Inflammatory macrophage treated with lipopolysaccharide for 1 hour (primary cell): ENCODE results near the gene BNIP2.
A peak's percentile ranks its signal among the peaks of the same experiment; 100 is the strongest.
"Not testable (repeated sequence)": the region's sequence is repeated elsewhere in the genome, so short reads cannot be mapped to it uniquely, and the experiment has no call there.

Experiments used
- DNase-seq, 2 donors: peaks; one replicate each; pipeline ENCODE4 v3.0.0-alpha.2; 2020 to 2022

Gene BNIP2

DNA sequence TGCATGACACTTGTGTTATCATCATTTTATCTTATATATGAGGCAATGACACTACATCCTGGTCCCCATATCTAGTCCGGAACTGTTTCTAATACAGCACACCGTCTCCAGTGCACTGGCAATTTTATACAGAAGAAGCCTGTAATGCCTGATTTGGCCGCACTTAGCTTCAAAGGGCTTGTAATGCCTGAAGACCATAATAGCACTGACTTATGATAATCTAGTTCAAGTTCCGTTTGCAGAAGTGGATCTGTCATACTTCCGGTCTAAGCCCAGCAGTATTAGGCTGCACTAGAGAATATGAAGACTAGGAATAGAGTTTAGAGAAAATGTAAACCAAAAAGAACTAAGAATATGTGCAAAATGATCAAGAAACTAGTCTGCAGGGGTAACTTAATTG, 1.3 kb downstream of the BNIP2 start:
- DNase-seq, result peak; percentile 64 to 68

DNA sequence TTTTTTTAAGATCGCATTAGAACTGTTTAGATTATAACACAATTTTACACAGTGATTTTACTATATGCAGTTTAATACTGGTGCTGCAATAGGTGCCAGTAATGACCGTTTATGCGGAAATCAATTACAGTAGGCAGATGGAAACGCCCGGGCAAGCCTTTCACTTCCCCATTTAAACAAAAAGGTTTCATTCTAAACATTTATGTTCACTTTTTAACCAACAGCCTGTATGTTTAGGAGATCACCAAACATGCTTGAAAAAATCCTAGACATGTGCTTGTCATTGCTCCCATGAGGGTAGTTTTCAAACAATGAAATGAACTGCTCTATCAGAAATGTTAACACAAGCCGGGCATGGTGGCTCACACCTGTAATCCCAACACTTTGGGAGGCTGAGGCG, 2.7 kb downstream of the BNIP2 start:
- peak; percentile 76 to 79 for DNase-seq

DNA sequence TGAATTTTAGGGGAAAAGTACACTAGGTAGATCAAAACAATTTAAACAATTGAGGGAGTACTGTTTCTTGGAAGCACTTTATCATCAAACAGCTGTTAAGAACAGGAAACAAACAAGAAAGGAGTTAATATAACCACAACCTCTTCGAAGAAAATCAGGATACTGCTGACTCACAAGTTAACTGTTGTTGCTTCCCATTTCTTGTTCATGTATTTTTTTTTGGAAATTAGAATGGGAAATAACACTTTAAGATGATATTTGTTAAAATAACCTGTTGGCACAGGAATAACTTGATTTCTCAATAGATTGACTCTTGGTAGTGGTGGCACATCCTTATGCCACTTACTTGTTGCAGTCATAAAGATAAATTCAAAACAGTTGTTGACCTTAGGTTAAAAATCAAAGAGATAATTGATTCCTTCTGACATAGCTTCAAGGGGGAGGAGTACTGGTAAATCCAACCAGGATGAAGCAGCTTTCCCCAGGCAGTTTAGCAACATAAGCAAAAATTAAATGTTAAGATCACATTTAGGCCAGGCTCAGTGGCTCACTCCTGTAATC, 3.3 kb downstream of the BNIP2 start:
- peak in 1 of 2 donors; percentile 34 for DNase-seq

DNA sequence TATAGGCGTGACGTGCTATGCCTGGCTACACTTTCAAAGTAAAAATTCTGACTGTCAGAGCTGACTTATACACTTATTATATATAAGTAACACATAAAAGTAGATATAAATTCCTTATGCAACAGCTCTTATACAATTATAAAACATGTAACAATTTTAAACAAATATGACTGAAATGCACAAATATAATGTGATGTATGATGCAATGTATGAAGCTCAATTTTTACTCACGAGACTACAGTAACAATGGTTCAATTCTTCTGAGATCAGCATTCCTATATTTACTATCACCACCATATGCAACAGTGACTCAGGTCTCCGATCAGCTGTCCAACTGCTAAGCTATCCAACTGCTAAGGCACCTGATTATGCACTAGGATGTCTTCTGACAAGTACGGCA, 8.2 kb downstream of the BNIP2 start:
- no peak for DNase-seq

DNA sequence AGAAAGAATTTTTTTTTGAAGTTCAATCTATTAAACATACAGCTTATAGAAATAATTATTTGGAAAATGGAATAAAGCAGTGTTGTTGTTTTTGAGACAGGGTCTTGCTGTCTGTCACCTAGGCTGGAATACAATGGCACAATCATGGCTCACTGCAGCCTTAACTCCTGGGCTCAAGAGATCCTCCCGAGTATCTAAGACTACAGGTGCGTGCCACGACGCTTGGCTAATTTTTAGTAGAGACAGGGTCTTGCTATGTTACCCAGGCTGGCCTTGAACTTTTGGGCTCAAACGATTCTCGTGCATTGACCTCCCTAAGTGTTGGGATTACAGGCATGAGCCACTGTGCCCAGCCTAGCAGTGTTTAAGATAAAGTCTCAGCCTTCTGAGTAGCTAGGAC, 8.8 kb downstream of the BNIP2 start:
- no peak for DNase-seq

DNA sequence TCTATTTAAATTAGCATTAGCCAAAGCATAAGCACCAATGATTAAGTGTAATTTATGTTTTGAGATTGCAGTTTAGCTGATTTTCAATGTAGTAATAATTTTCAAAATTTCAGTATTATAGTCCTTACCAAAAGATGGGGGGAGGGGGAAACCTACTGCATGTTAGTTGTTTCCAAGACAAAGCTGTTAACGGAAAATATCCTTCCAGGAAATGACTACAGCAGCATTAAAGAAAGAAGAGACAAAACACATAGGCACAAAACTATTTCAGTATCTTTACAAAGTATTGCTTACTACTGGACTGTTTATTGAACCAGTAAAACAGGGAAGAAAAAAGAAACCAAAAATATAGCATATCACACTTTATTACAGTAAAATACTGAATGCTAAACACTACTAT, 10.5 kb downstream of the BNIP2 start:
- DNase-seq, result no peak

DNA sequence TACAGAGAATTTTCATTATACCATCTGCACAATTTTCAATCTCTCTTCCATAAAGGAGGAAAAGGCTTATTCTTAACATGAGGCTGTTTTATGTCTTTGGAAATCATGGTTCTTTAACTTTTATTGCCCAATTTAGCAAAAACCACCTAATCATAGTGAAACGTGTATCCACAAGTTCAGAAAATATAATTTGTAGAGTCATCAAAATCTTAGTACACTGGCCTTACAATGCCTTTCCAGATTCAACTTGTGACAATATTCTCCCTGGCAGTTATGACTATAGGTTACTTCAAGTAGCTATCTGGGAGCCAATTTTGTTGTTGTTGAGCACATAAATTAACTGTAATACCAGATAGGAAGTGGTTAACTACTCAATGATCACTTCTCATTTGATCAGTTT, 10.9 kb downstream of the BNIP2 start:
- no peak for DNase-seq

DNA sequence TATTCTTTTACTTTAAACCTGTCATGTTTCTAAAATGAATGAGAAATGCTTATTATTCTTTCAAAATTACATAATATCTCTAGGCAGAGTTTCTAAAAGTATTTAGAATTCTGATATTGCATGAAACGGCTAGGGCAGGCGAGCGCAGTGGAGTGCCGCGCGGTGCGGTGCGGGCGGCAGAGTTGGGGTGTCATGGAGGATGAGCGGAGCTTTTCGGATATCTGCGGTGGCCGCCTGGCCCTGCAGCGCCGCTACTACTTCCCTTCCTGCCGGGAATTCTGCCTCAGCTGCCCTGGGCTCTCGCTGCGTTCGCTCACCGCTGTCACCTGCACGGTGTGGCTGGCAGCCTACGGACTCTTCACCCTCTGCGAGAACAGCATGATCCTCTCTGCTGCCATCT, 12.6 kb downstream of the BNIP2 start:
- no peak for DNase-seq

DNA sequence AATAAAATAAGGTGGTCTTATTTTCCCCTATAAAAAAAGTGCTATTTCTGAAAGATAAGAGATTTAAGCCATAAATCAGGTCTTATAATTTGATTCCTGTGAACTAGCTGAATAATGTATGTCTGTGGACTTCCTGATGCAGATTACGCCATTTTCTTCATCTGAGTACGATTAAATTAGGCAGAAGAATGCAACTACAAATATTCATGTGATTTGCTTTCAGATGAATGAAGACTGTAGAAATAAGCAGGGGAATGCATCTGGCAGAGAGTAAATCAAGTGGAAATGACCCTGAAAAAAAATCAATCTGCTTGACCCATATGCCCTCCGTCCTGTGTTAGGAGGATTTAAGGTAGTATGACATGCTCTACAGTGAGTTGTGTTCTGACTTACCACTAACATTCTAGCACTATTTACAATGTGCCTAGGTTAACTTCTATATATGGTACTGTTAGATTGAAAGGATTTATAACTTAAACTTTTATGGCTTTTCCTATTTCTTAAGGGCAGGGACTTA, 14.7 kb downstream of the BNIP2 start:
- no peak for DNase-seq

DNA sequence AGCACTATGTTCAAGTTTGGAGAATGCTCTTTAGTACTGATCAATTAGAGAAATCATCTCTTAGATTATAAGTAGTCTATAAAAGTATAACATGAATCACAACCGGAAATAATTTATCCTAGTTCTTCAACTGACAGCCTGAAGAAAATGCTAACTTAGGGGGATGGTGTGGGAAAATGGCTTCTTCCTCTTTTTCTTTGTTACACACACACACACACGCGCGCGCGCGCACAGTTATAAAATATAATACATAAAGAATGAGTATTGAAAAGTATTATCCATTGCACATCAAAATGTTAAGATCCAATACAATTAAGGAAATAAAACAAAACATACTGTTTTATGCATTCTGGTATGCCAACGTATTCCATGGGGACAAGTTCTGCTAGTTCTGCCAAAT, 20.6 kb downstream of the BNIP2 start:
- no peak for DNase-seq

DNA sequence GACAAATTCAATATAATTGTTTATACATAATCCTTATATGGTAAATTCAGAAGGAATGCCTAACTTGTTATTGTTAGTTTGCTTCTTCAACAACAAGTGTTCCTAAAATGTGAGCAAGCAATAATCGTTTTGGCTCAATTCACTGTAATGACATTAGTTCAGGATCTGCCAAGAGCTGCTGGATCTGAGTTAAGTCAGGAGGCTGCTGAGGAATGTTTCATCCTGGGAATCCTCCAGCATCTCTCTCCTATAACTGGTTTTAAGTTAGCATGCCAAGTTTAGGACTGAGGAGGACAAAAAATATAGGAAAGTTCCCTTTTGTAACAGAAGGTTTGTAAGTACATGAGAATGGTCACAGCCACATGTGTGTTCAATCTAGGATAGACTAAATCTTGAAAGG, 26.9 kb downstream of the BNIP2 start:
- no peak for DNase-seq

DNA sequence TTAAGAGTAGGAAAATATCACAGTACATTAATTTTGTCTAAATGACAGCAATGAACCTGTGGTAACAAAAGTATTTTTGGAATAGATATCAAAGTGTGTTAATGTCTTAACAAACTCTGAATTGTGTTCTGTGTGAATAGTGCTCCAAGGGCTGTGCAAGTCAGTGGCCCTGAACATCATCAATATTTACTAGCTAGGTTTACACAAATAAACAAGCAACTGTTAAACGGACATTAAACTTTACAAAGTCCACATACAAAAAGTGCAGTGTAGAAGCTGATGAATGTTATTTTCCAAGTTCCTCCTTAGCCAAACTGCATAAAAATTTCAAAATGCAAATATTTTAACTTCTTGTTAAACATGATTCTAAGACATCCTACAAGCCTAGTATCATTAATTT, 29.8 kb downstream of the BNIP2 start:
- no peak for DNase-seq

DNA sequence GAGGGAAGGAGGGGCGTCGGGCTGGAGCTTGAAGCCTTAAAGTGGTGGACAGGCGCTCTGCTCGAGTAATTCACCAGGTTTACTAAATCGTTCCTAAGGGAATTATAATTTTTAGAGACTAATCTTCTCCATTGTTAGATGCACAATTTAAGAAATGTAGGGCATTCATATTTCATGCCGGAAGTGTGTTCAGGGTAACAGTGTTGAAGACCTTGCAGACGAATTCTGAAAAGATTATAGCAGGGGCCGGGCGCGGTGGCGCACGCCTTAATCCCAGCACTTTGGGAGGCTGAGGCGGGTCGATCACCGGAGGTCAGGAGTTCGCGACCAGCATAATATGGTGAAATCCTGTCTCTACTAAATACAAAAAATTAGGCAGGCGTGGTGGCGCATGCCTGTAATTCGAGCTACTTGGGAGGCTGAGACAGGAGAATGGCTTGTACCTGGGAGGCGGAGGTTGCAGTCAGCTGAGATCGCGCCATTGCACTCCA, 31.4 kb downstream of the BNIP2 start:
- DNase-seq, result no peak

DNA sequence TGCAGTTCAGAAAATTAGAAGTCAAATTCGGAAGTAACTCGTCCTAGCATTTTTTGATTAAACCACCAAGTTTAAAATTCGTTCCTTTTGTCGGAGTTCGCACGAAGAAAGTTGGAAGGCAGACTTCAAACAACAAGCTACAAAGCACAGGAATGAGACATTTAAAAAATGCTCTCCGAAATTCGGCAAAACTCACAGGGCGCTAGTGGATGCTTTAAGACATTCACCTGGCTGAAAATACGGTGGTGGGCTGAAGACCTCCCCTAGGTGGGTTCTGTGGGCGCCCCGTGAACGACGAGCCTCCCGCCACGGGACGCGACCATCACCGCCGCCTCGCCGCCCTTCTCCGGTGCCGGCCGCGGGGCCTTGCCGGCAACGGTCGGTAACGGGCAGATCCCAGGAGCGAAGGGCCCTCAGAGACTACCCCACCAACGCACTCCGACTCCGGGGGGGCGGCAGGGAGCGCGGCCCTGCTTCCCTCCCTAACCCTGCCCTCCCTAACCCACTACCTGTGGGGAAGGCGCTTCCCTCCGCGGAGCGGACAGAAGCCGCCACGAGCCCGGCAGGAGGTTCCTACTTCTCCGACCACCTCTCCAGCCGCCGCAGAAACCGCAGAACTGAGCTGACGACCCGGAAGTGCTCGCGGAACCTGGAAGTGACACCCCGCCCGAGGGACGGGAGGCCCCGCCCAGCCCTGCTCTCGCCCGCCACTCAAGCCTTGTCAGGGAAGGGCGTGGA, 32.1 kb downstream of the BNIP2 start, which contains the start of gene GTF2A2:
Gene GTF2A2 (minus strand): TSS at position 619 of the 738 bp plus-strand sequence. CDS start 5,238 bp downstream, outside the sequence.
- peak; percentile 91 to 95 for DNase-seq

DNA sequence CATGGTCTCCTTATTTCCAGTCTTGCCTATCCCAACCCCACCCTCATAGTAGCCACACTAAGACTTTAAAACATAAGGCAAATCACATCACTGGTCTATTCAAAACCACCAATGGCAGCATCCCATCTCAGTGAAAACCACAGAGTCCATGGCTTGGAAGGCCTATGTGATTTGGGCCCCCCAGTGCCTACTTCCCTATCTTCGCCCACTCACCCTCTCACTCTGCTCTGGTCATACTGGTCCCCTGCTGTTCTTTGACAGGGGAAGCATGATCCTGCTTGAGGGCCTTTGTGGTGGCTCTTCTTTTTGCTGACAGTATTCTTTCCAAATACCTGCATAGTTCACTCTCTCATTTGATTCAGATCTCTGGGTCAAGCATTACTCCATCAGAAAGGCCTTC, 35.1 kb downstream of the BNIP2 start:
- DNase-seq, result peak; percentile 41 to 64

DNA sequence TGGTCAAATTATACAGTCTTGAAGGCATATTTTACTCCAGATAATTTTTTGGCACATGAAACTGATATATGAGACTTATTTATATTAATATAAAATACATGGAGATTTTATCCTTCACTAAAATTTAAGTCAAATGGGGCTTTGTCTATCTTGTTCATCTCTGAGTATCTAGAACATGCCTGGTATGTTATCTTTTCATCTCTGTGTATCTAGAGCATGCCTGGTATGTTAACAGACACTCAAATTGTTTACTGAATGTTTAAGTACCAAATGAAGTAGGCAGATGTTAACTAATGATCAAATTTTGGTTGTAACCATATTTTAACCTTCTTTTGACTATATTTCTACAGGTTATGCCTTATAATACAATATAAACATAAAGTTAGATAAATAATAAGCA, 39.5 kb downstream of the BNIP2 start:
- no peak for DNase-seq

DNA sequence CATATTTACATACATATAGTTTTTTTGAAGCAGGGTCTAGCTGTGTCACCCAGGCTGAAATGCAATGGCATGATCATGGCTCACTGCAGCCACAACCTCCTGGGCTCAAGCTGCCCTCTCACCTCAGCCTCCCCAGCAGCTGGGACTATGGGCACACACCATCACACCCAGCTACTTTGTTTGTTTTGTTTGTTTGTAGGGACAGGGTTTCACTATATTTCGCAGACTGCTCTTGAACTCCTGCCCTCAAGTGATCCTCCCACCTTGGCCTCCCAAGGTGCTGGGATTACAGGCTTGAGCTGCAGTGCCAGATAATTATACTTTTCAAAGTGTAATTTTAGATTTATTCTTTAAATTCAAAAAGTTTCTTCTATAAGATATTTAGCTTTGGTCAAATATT, 42.0 kb downstream of the BNIP2 start:
- DNase-seq, result no peak

DNA sequence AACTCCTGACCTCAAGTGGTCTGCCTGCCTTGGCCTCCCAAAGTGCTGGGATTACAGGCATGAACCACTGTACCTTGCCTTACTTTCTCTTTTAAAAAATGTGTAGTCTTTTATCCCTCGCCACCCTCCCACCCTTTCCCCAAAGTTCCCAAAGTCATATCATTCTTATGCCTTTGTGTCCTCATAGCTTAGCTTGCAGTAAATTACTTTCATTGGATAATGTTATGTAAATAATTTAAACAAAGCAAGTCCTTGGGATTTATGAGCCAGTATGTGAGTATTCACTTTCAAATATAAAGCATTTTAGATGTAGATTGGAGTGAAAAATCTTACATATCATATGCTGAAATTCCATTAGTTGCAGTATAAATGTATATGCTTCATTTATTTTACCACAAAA, 42.8 kb downstream of the BNIP2 start:
- no peak for DNase-seq

DNA sequence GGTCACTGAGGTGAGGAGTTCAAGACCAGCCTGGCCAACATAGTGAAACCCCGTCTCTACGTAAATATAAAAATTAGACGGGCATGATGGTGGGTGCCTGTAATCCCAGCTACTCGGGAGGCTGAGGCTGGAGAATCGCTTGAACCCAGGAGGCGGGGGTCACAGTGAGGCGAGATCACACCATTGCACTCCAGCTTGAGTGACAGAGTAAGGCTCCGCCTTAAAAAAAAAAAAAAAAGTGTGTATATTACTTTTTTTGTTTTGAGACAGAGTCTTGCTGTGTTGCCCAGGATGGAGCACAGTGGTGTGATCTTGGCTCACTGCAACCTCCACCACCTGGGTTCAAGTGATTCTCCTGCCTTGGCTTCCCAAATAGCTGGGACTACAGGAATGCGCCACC, 43.3 kb downstream of the BNIP2 start:
- not testable (repeated sequence) for DNase-seq

DNA sequence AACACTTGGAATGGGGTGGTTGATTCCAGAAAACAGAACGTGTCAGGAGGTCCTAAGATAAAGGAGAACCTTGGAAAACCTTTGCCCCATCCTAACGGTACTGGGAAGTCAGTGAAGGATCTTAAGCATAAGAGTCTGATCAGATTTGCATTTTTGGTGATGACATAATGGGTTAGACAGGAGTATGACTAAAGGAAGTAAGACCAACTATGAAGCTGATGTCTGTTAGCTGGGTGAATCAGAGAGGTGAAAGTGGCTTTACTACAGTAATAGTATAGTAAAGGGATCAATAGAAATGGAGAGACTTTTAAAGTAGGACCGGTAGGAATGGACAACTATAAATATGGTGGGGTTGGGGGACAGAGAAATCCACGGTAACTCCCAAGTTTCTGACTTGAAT, 44.4 kb downstream of the BNIP2 start:
- peak in 1 of 2 donors; percentile 5 for DNase-seq

DNA sequence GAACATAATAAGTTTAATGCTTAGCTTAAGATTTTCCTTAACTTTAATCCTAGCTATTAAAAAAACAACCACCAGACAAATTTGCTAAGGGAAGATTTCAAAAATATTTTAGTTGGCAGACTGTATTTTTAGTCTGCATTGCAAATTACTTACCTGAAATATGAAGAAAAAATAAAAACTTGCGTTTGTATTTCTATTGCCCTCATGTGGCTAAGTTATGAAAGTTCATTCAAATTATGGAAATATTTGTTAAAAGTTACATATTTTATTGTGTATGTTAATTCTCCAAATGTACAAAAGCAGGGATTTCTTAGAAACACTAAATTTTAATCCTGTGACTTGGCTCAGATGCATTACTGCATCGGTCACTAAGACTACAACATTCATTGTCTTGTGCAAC, 46.8 kb downstream of the BNIP2 start:
- no peak for DNase-seq

DNA sequence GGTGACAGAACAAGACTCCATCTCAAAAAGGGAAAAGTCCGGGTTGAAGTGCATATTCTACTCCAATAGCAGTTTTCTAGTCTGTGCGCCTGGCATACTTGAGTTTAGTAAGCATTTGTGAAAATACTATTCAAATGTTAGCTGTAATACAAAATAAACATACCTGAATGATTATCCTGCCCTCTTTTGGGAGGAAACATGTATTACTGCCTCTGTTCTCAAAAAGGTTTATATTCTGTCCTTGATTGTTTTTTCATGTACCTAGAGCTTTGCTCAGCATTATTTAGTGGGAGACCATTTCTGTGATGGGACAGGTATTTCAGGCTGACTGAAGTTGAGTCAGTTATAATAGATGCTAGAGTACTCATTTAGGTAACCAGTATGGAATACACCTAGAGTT, 51.6 kb downstream of the BNIP2 start:
- DNase-seq, result not testable (repeated sequence)

DNA sequence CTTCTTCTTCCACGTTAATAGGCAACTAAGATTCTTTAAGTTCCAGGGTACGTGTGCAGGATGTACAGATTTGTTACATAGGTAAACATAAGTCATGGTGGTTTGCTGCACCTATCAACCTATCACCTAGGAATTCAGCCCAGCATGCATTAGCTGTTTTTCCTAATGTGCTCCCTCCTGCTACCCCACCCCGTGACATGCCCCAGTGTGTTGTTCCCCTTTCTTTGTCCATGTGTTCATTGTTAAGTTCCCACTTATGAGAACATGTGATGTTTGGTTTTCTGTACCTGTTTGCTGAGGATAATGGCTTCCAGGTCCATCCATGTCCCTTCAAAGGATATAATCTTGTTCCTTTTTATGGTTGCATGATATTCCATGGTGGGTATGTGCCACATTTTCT, 52.9 kb downstream of the BNIP2 start:
- no peak for DNase-seq

DNA sequence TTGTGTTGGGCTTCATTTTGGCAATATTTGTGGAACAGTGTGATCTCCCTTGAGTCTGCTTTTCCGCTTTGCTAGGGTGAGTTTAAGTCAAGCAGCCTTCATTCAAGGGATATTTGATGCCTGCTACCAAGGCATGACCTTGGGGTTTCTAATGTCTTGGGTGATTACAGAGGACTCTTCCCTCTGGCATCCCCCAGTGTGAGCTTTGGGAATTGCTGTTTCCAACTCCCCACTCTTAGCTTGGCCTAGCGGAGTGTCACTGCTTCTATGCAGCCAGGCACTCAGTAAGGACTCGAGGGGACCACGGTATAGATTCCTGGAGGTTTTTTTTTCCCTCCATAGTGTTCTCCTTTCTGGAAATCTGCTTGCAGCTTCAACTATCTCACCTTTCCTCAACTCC, 56.4 kb downstream of the BNIP2 start:
- no peak for DNase-seq

DNA sequence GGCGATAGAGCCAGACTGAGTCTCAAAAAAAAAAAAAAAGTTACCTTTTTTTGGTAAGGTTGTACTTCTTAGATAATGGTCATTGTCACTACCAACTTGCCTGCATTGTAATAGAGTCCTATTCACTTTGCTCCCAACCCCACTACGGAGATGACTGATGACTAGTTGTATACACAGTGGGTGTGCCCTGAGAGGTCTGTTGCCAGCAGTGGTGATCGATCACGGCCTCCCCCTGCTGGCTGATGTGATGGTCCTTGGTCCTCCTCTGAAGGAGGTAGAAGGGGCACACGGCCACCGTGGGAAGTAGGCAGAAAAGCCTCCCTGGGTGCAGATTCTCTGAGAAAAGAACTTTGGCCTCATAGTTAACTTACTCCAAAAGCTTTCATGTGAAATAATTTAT, 66.8 kb downstream of the BNIP2 start:
- peak; percentile 31 to 51 for DNase-seq
